ENCODE results near the gene APBA1. TPM values are rescaled to one million over a fixed set of nuclear protein-coding genes. Genes with fewer than 3 reads are reported as not detected.
"Not testable (repeated sequence)": the region's sequence is repeated elsewhere in the genome, so short reads cannot be mapped to it uniquely, and the experiment has no call there.

APBA1 gene
- total RNA-seq, 1 donor from 2014 or later = 0.51 TPM

DNA sequence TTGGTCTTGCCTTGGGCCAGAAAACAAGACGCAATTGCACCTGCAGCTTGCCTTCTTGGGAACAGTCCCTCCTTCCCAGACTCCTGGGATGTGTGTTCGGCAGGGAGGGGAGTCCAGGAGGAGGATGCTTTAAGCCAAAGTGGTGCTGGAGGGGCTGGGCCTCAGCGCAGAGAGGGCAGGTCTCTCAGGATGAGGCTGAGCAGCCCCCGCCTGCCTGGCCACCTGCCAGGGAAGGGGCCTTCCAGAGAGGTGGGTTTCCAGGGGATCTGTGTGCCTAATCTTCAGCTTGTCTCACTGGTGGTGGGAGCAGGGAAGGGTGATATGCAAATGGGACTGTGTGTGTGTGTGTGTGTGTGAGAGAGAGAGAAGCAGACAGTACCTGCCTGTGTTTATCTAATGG is 242.0 kb downstream of the APBA1 start:
- intact Hi-C loops (cut with micrococcal nuclease) = no loop called here
- Mint-ChIP-seq H3K36me3 (ENCODE audit: low read depth) (no peaks in the 10 kb centered on the region), H3K4me3 (no peak overlapping the region), H3K27me3 (no peaks in the 10 kb centered on the region), H3K27ac (no peak overlapping the region), H3K4me1 (no peaks in the 10 kb centered on the region), H3K9me3 (no peaks in the 10 kb centered on the region)
- no peak for DNase-seq

DNA sequence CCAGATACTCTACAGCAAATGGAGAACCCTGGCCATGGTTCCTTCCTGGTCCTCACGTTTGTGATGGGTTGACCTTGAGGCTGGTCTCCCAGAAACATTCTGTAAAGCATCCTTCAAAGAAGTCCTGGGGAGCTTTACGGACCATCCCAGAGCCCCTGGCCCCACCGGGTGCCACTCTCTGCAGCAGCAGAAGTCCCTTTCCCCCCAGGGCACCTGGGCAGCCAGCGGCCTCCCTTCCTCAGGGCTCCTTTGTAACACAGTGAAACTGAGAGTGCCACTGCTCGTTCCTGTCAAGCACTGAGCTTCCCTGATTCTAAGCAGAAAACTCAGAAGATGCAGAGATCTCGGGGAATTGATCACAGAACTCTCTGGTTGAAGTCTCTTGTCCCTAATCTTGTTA is 242.9 kb downstream of the APBA1 start:
- no peaks in the 10 kb centered on the region for H3K4me1 Mint-ChIP-seq
- H3K9me3 Mint-ChIP-seq = no peaks in the 10 kb centered on the region
- intact Hi-C loops (cut with micrococcal nuclease) = no loop called here
- no peak for DNase-seq
- no peaks in the 10 kb centered on the region for H3K27me3 Mint-ChIP-seq
- no peak overlapping the region for H3K4me3 Mint-ChIP-seq
- no peaks in the 10 kb centered on the region for H3K36me3 Mint-ChIP-seq (ENCODE audit: low read depth)
- H3K27ac Mint-ChIP-seq = no peak overlapping the region

DNA sequence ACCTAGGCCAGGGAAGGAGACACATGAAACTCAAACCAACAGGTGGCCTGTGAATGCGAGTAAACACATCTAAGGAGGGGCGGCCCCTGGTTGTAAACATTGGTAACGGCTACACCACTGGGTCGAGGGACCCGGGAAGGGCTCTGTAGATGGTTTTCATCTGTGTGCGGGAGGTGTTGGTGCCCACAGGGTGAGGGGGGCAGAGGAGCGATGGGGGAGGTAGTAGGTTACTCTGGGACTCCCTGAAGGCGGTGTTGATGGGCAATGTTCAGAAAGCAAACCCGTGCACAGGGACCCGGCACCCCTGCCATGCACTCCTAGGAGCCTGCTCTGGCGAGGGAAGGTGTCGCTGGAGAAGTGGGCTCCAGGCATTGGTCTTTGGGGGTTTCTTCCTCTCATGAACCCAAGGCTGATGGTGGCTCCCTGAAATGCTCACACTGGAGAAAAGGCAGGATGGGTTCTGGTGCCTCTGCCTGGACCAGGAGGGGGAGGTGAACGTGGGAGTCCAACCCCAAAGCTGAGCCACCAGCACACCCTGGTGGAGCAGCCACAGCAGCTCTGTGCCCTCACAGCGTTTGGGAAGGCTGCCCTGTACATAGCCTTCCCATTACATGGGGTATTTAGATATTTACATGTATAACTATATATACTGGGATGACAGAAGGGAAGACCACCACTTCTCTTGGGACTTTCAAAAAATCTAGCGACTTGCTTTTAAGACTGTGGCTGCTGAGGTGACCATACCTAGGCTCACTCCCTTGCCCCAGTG is 244.0 kb downstream of the APBA1 start:
- no peak overlapping the region for H3K4me3 Mint-ChIP-seq
- DNase-seq = no peak
- H3K9me3 Mint-ChIP-seq = no peaks in the 10 kb centered on the region
- H3K27me3 Mint-ChIP-seq = no peaks in the 10 kb centered on the region
- no peaks in the 10 kb centered on the region for H3K36me3 Mint-ChIP-seq (ENCODE audit: low read depth)
- no peaks in the 10 kb centered on the region for H3K4me1 Mint-ChIP-seq
- no peak overlapping the region for H3K27ac Mint-ChIP-seq
- intact Hi-C loops (cut with micrococcal nuclease) = no loop called here

DNA sequence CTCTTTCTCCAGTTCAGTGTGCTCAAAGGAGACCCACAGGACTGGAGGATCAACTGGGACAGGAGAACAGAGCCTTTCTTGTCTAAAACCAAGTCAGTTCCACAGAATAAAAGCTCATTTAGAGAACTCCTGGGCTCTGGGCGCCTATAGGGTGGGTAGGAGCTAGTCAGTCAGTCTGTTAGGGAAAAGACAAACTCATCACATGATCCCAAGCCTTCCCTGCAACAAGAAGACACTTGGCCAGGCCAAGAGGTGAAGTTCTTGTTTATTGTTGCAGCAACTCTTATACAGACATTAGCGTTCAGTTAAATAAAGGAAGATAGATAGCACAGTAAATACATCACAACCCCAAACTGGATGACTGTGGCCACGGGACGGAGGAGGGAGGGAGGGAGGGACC is 244.9 kb downstream of the APBA1 start:
- H3K27ac Mint-ChIP-seq = no peak overlapping the region
- no peaks in the 10 kb centered on the region for H3K36me3 Mint-ChIP-seq (ENCODE audit: low read depth)
- DNase-seq = no peak
- intact Hi-C loops (cut with micrococcal nuclease) = no loop called here
- no peak overlapping the region for H3K4me3 Mint-ChIP-seq
- H3K27me3 Mint-ChIP-seq = no peaks in the 10 kb centered on the region
- H3K9me3 Mint-ChIP-seq = no peaks in the 10 kb centered on the region
- peaks cover under 1% of the 10 kb centered on the region for H3K4me1 Mint-ChIP-seq

DNA sequence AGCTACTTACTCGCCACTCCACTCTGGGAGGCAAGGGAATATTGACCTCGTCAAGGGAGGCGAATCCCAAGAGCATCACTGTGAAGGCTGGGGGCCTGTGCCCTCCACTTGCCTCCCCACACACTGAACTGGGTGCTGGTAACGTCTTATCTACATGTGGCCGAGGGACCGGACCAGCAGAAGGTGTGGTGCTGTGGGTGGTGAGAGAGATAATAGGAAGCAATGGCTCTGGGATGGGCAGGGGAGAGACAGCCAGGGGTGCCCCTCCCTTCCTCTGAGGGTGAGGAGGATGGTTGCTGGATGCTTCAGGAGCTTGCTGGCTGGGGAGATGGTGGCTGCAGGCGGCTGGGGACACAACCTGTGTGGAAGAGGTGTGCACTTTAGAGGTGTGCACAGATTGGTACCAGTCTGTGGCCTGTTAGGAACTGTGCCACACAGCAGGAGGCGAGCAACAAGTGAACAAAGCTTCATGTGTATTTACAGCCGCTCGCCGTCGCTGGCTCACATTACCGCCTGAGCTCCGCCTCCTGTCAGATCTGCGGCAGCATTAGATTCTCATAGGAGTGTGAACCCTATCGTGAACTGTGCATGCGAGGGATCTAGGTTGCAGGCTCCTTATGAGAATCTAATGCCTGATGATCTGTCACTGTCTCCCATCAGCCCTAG is 246.9 kb downstream of the APBA1 start:
- intact Hi-C loops (cut with micrococcal nuclease) = no loop called here

DNA sequence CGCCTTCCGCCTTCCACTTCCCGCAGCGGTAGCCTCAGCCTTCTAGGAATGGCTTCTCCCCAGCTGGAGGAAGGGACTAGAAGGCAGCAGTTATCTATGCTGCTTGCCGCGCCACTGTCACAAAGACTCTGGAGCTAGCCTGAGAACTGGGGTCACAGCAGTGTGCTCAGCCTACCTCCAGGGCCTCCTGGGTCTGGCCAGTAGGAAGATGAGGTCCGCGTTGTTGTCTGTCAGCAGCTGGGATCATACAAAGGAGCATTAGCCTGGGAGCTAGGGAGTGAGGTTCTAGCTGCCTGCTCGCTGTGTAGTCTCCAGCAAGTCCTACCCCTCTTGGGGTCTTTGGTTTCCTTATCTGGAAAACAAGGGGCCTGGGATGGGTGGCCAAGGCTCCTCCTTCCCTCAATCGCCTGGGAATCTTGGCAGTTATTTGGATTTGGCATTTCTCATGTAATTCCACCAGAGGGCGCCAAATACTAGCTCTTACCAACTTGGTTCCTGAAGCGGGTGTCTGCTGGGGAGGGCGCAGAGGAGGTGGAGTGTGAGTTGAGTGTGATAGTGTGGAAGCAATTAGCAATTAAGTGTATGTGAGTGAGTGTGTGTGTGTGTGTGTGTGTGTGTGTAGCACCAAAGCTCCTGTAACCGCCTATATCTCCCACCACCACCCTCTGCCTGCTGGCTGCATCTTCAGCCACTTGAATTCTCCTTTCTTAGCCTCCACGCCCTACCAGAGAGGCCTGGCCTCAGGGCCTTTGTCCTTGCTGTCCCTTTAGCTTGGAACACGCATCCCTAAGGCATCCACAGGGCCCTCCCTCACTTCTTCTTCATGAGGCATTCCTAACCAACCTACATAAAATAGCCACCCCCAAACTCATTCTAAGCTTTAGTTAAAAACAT is 250.0 kb downstream of the APBA1 start:
- H3K27me3 Mint-ChIP-seq = peaks cover 9% of the 10 kb centered on the region
- H3K9me3 Mint-ChIP-seq = no peaks in the 10 kb centered on the region
- intact Hi-C loops (cut with micrococcal nuclease) = loop anchor here (2.0 to 5.0 kb wide), 3 partner anchors 250 to 690 kb away; partner anchors contain the start of gene APBA1
- no peak overlapping the region for H3K27ac Mint-ChIP-seq
- peaks cover 2% of the 10 kb centered on the region for H3K4me1 Mint-ChIP-seq
- H3K36me3 Mint-ChIP-seq (ENCODE audit: low read depth) = no peaks in the 10 kb centered on the region
- peak; percentile 83 for DNase-seq
- H3K4me3 Mint-ChIP-seq = no peak overlapping the region

More for the DNA sequence above, 246.9 kb downstream of the APBA1 start:
- no peaks in the 10 kb centered on the region for H3K36me3 Mint-ChIP-seq (ENCODE audit: low read depth)
- DNase-seq = no peak
- peaks cover 2% of the 10 kb centered on the region for H3K4me1 Mint-ChIP-seq
- H3K4me3 Mint-ChIP-seq = no peak overlapping the region
- H3K27me3 Mint-ChIP-seq = peaks cover 3% of the 10 kb centered on the region
- H3K27ac Mint-ChIP-seq = no peak overlapping the region
- no peaks in the 10 kb centered on the region for H3K9me3 Mint-ChIP-seq

DNA sequence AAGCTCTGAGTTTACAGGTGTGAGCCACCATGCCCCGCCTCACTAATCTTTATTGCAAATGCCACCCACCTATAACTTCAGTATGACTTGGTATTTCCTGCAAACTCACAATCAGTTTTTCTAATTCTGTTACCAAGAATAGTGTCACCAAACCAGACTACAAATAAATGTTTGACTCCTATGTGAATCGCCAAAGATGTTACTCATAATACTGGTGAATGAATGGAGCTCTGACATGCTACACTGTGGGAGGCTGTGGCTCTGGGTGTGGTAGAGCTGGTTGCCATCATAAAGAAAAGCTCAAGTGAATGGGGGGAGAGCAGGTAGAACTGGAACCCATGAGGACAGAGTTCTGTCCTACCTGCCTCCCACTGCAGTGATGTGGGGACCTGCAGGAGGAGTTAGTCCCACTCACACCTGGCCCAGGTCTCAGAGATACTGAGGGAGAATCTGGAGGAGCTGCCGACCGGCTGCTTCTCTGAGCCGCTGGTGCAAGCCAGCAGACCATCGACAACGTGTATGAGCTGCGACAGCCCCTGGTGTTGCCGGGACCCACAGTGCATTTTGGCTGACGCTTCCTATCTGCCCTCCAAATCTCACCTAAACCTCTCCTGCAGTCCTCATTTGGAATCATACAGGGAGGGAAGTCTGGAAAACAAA is 251.4 kb downstream of the APBA1 start:
- Mint-ChIP-seq H3K4me1 (peaks cover 2% of the 10 kb centered on the region), H3K4me3 (no peak overlapping the region), H3K27me3 (peaks cover 9% of the 10 kb centered on the region), H3K27ac (no peak overlapping the region), H3K36me3 (ENCODE audit: low read depth) (no peaks in the 10 kb centered on the region), H3K9me3 (no peaks in the 10 kb centered on the region)
- no peak for DNase-seq
- intact Hi-C loops (cut with micrococcal nuclease) = loop anchor here (5.0 kb wide), 2 partner anchors 252 to 692 kb away; partner anchors contain the start of gene APBA1

DNA sequence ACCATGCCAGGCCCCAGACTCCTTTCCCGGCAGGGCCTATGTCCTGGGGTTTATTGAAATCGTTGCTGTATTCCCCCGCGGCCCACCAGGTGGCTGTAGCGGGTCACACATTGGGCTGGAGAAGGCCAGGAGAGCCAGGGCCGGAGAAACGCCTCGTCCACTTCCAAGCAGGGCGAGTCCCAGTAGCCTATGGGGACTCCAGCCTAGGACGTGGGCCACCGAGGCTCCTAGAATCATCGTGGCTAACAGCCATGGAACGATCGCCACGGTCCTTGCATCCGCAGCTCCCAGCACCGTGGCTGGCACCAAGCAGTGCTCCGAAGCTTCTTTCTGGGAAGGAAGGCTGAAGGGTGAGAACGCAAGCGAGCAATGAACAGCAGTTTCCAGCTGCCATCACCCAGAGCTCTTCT is 259.4 kb downstream of the APBA1 start:
- H3K27ac Mint-ChIP-seq = no peak overlapping the region
- H3K4me3 Mint-ChIP-seq = no peak overlapping the region
- no peaks in the 10 kb centered on the region for H3K9me3 Mint-ChIP-seq
- no peak for DNase-seq
- no peaks in the 10 kb centered on the region for H3K4me1 Mint-ChIP-seq
- intact Hi-C loops (cut with micrococcal nuclease) = no loop called here
- peaks cover 5% of the 10 kb centered on the region for H3K27me3 Mint-ChIP-seq
- no peaks in the 10 kb centered on the region for H3K36me3 Mint-ChIP-seq (ENCODE audit: low read depth)

DNA sequence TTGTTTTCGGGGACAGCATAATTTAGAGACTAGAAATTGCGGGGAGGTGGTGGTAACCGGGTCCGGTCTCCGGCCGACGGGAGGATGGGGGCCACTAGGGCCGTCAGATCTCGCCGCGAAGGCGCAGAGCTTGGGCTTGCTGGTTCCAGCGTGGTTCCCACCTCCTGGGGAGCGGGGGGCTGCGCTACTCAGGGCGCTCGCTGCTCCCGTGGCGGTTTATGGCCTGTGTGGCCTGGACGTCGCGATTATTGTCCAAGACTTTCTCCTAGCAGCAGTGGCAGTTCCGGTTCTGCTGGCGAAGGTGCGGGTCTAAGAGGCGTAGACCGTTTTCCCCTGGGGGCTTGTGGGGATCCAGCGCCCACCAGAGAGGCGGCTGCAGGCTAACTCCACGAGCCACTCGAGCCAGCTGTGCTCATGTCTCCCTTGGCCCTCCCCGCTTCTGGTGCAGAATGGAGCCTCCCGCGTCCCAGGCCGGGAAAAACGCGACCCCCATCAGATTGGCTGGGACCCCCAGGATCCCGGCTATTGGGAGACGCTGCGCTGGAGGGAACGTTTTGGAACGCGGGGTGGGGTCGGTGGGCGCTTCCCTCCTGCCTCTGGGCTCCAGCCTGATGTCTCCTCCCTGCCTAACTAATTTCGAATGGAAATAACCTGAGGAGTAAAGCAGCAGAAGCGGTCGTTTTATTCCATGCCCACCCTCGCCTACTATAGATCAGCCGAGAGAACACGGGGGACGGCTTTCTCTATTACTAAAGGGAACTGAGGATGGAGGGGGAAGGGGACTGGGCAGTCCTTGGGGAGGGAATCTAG is 260.0 kb downstream of the APBA1 start:
- Mint-ChIP-seq H3K9me3 (no peaks in the 10 kb centered on the region), H3K4me1 (no peaks in the 10 kb centered on the region), H3K27ac (no peak overlapping the region), H3K4me3 (no peak overlapping the region), H3K27me3 (peaks cover 5% of the 10 kb centered on the region), H3K36me3 (ENCODE audit: low read depth) (no peaks in the 10 kb centered on the region)
- intact Hi-C loops (cut with micrococcal nuclease) = no loop called here
- no peak for DNase-seq

DNA sequence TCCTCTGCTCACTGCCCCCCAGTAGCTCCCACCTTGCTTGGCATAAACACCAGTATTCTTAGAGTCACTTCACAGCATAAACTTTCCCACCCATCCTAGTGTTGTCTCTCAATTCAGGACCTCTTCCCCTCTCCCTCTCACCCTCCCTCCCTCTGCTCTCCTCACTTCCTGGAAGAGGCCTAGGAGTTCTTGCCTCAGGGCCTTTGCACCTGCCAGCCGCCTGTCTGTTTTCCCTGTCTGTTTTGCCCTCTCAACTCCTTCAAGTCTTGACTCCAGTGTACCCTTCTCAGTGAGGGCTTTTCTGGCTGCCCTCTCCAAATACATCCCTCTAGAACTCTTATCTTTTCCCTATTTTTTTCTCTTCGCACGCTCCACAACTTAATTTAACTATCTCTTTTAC is 260.9 kb downstream of the APBA1 start:
- intact Hi-C loops (cut with micrococcal nuclease) = no loop called here
- H3K27ac Mint-ChIP-seq = no peak overlapping the region
- peaks cover 5% of the 10 kb centered on the region for H3K27me3 Mint-ChIP-seq

DNA sequence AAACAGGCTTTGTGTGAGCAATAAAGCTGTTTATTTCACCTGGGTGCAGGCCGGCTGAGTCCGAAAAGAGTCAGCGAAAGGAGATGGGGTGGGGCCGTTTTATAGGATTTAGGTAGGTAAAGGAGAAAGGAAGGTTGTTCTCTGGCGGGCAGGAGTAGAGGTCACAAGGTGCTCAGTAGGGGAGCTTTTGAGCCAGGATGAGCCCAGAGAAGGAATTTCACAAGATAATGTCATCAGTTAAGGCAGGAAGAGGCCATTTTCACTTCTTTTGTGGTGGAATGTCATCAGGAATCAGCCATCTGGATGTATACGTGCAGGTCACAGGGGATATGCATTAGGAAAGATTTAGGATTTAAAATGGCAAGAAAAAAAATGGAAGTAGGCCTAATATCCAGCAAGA is 262.2 kb downstream of the APBA1 start:
- H3K36me3 Mint-ChIP-seq (ENCODE audit: low read depth); intact Hi-C loops (cut with micrococcal nuclease); H3K4me3 Mint-ChIP-seq; H3K27me3 Mint-ChIP-seq; DNase-seq; H3K4me1 Mint-ChIP-seq; H3K27ac Mint-ChIP-seq; H3K9me3 Mint-ChIP-seq: not testable (repeated sequence)

More for the DNA sequence above, 260.9 kb downstream of the APBA1 start:
- no peaks in the 10 kb centered on the region for H3K4me1 Mint-ChIP-seq
- H3K9me3 Mint-ChIP-seq = no peaks in the 10 kb centered on the region
- no peaks in the 10 kb centered on the region for H3K36me3 Mint-ChIP-seq (ENCODE audit: low read depth)
- no peak for DNase-seq
- no peak overlapping the region for H3K4me3 Mint-ChIP-seq

DNA sequence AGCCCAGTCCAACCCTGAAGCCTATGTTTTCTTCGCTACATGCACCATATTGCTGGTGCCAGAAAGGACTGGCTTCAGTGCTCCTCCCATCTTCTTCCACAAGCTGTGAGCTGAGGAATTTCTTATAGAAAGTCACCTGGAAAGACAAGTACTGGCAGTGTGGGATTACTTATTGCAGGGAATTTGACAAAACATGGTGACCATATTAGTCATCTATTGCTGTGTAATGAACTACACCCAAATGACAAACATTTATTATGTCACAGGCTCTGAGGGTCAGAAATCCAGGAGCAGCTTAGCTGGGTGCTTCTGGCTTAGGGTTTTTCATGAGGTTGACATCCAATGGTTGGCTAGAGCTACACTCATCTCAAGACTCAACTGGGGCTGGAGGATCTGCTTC is 271.7 kb downstream of the APBA1 start:
- peaks cover 5% of the 10 kb centered on the region for H3K27me3 Mint-ChIP-seq
- intact Hi-C loops (cut with micrococcal nuclease) = no loop called here
- DNase-seq = no peak
- H3K36me3 Mint-ChIP-seq (ENCODE audit: low read depth) = no peaks in the 10 kb centered on the region
- no peaks in the 10 kb centered on the region for H3K4me1 Mint-ChIP-seq
- no peak overlapping the region for H3K4me3 Mint-ChIP-seq
- no peaks in the 10 kb centered on the region for H3K9me3 Mint-ChIP-seq
- no peak overlapping the region for H3K27ac Mint-ChIP-seq

Measured in activated CD4-positive, alpha-beta T cell treated with anti-CD3 and anti-CD28 coated beads, Interleukin-2, amount 10 ng/mL, durations not matched to agents 24 days and 14 days (primary cell).